HEK293 (cell line): ENCODE data around the gene MATN3.

Experiments used
- BCL11B ChIP-seq: fragments of 450-650 bp; formaldehyde crosslinking; IDR thresholded peaks from 2 replicates; pipeline ENCODE4 v1.5.1; 2016; ENCODE audit warnings: low read depth, missing biosample characterization, missing genetic modification characterization
- GLIS1 ChIP-seq: fragments of 450-650 bp; formaldehyde crosslinking; IDR thresholded peaks from 2 replicates; pipeline ENCODE4 v1.5.1; 2016; ENCODE audit warnings: missing biosample characterization, missing genetic modification characterization
- KLF1 ChIP-seq: fragments of 450-650 bp; formaldehyde crosslinking; IDR thresholded peaks from 2 replicates; pipeline ENCODE4 v1.5.1; 2016; ENCODE audit warnings: missing biosample characterization, missing genetic modification characterization
- KLF8 ChIP-seq: fragments of 450-650 bp; formaldehyde crosslinking; IDR thresholded peaks from 2 replicates; pipeline ENCODE4 v1.5.1; 2016; ENCODE audit warnings: missing biosample characterization, missing genetic modification characterization
- SCRT1 ChIP-seq: fragments of 450-650 bp; formaldehyde crosslinking; IDR thresholded peaks from 2 replicates; pipeline ENCODE4 v1.5.1; 2016; ENCODE audit warnings: missing biosample characterization, missing genetic modification characterization, borderline replicate concordance
- SP2 ChIP-seq: fragments of 450-650 bp; formaldehyde crosslinking; IDR thresholded peaks from 2 replicates; pipeline ENCODE4 v1.5.1; 2016; ENCODE audit warnings: missing biosample characterization, missing genetic modification characterization
- SP7 ChIP-seq: fragments of 450-650 bp; formaldehyde crosslinking; IDR thresholded peaks from 2 replicates; pipeline ENCODE4 v1.5.1; 2016; ENCODE audit warnings: missing biosample characterization, missing genetic modification characterization
- ZBTB8A ChIP-seq: fragments of 450-650 bp; formaldehyde crosslinking; IDR thresholded peaks from 2 replicates; pipeline ENCODE4 v1.5.1; 2016; ENCODE audit warnings: missing biosample characterization, missing genetic modification characterization
- ZNF24 ChIP-seq: fragments of 450-650 bp; formaldehyde crosslinking; IDR thresholded peaks from 2 replicates; pipeline ENCODE4 v1.5.1; 2016; ENCODE audit warnings: missing biosample characterization, missing genetic modification characterization
- ZNF335 ChIP-seq: fragments of 450-650 bp; formaldehyde crosslinking; conservative IDR thresholded peaks from 2 replicates; pipeline ENCODE4 v1.5.1; 2016; ENCODE audit warnings: missing biosample characterization, missing genetic modification characterization
- ZNF366 ChIP-seq: fragments of 450-650 bp; formaldehyde crosslinking; conservative IDR thresholded peaks from 2 replicates; pipeline ENCODE4 v1.5.1; 2016; ENCODE audit warnings: missing biosample characterization, missing genetic modification characterization
- ZNF529 ChIP-seq: fragments of 450-650 bp; formaldehyde crosslinking; IDR thresholded peaks from 2 replicates; pipeline ENCODE4 v1.5.1; 2017; ENCODE audit warnings: missing genetic modification characterization, missing biosample characterization; ENCODE audit not compliant: insufficient replicate concordance
- ZNF560 ChIP-seq: fragments of 450-650 bp; formaldehyde crosslinking; IDR thresholded peaks from 2 replicates; pipeline ENCODE4 v1.5.1; 2017; ENCODE audit warnings: missing biosample characterization, missing genetic modification characterization, borderline replicate concordance
- ZNF585B ChIP-seq: fragments of 450-650 bp; formaldehyde crosslinking; IDR thresholded peaks from 2 replicates; pipeline ENCODE4 v1.5.1; 2016; ENCODE audit warnings: missing biosample characterization, missing genetic modification characterization
- ZNF600 ChIP-seq: fragments of 450-650 bp; formaldehyde crosslinking; IDR thresholded peaks from 2 replicates; pipeline ENCODE4 v1.5.1; 2016; ENCODE audit warnings: missing biosample characterization, missing genetic modification characterization
- ZNF629 ChIP-seq: fragments of 450-650 bp; formaldehyde crosslinking; IDR thresholded peaks from 2 replicates; pipeline ENCODE4 v1.5.1; 2017; ENCODE audit warnings: missing biosample characterization, missing genetic modification characterization
- ZNF843 ChIP-seq: fragments of 450-650 bp; formaldehyde crosslinking; IDR thresholded peaks from 2 replicates; pipeline ENCODE4 v1.5.1; 2016; ENCODE audit warnings: missing biosample characterization, missing genetic modification characterization
- ZXDB ChIP-seq: fragments of 450-650 bp; formaldehyde crosslinking; IDR thresholded peaks from 2 replicates; pipeline ENCODE4 v1.5.1; 2016; ENCODE audit warnings: missing biosample characterization, missing genetic modification characterization
- TF ChIP-seq, protein P1 (sequence below): fragments of 450-650 bp; formaldehyde crosslinking; IDR thresholded peaks from 2 replicates; pipeline ENCODE4 v1.5.1; 2017; ENCODE audit warnings: missing biosample characterization, missing genetic modification characterization
- TF ChIP-seq, protein P2 (sequence below): fragments of 450-650 bp; formaldehyde crosslinking; IDR thresholded peaks from 2 replicates; pipeline ENCODE4 v1.5.1; 2016; ENCODE audit warnings: missing biosample characterization, missing genetic modification characterization
- TF ChIP-seq, protein P3 (sequence below): fragments of 450-650 bp; formaldehyde crosslinking; IDR thresholded peaks from 2 replicates; pipeline ENCODE4 v1.5.1; 2016; ENCODE audit warnings: missing biosample characterization, missing genetic modification characterization
- TF ChIP-seq, protein P4 (sequence below): fragments of 450-650 bp; formaldehyde crosslinking; IDR thresholded peaks from 2 replicates; pipeline ENCODE4 v1.5.1; 2016; ENCODE audit warnings: missing biosample characterization, missing genetic modification characterization
- TF ChIP-seq, protein P5 (sequence below): fragments of 450-650 bp; formaldehyde crosslinking; IDR thresholded peaks from 2 replicates; pipeline ENCODE4 v1.5.1; 2017; ENCODE audit warnings: missing biosample characterization, missing genetic modification characterization
- TF ChIP-seq, protein P6 (sequence below): fragments of 450-650 bp; formaldehyde crosslinking; IDR thresholded peaks from 2 replicates; pipeline ENCODE4 v1.5.1; 2017; ENCODE audit warnings: missing biosample characterization, missing genetic modification characterization
- TF ChIP-seq, protein P7 (sequence below): fragments of 450-650 bp; formaldehyde crosslinking; IDR thresholded peaks from 2 replicates; pipeline ENCODE4 v1.5.1; 2016; ENCODE audit warnings: missing biosample characterization, missing genetic modification characterization

Gene MATN3

DNA sequence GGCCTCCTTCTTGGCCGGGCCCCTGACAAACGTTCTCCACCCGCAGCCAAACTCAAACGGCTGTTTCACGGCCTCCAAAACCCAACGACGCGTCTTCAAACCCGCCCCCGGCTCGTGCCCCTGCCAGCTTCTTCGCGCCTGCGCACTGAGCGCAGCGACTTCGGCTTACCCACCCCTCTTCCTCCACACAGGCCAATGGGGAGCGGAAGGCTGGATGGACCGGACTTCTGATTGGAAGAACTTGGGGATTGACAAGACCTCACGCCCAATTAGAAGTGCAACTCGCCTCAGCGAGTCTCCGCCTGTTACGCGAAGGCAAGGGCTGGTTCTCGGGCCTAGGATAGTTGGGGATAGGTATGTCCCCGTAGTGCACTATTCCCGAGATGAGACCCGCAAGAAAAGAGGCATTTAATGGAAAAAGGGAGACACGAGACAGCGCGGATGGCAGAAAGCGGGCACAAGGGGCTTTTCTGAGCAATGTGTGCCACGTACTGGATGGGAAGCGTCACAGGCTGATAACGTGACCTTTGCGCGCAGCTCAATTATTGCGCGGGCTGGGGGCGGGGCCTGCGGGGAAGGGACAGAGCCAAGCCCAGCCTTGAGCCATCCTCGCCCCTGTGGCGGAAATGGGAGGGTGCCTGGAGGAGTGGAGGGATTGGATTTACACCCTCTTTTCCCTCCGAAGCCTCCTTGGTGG is 39.2 kb upstream of the MATN3 start, which contains the start of gene LAPTM4A (continued):
- TF ChIP-seq, protein P1, sequence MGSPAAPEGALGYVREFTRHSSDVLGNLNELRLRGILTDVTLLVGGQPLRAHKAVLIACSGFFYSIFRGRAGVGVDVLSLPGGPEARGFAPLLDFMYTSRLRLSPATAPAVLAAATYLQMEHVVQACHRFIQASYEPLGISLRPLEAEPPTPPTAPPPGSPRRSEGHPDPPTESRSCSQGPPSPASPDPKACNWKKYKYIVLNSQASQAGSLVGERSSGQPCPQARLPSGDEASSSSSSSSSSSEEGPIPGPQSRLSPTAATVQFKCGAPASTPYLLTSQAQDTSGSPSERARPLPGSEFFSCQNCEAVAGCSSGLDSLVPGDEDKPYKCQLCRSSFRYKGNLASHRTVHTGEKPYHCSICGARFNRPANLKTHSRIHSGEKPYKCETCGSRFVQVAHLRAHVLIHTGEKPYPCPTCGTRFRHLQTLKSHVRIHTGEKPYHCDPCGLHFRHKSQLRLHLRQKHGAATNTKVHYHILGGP (tag by site-specific recombination), result no peak
- TF ChIP-seq ZNF600 (tag by site-specific recombination) (peak; percentile 65), ZXDB (peak; percentile 96), SP7 (tag by site-specific recombination) (peak; percentile 74), ZNF560 (tag by site-specific recombination) (no peak), KLF1 (tag by site-specific recombination) (peak; percentile 27), KLF8 (tag by site-specific recombination) (peak; percentile 64; the same call in 1 of the 2 replicates), ZNF629 (tag by site-specific recombination) (peak; percentile 86), ZNF843 (tag by site-specific recombination) (0 out of 2 replicates have a peak, but pooled peaks have one; percentile 26), SCRT1 (tag by site-specific recombination) (peak; percentile 63; the same call in 1 of the 2 replicates), ZNF585B (tag by site-specific recombination) (no peak), ZNF24 (tag by site-specific recombination) (peak; percentile 58; the same call in 1 of the 2 replicates), ZNF335 (tag by site-specific recombination) (peak; percentile 90), GLIS1 (tag by site-specific recombination) (0 out of 2 replicates have a peak, but pooled peaks have one; percentile 5), SP2 (tag by site-specific recombination) (peak; percentile 92), BCL11B (peak; percentile 71; the same call in 1 of the 2 replicates), ZNF366 (tag by site-specific recombination) (peak; percentile 56), ZBTB8A (tag by site-specific recombination) (peak; percentile 63), ZNF529 (tag by site-specific recombination) (no peak)
- TF ChIP-seq, protein P2, sequence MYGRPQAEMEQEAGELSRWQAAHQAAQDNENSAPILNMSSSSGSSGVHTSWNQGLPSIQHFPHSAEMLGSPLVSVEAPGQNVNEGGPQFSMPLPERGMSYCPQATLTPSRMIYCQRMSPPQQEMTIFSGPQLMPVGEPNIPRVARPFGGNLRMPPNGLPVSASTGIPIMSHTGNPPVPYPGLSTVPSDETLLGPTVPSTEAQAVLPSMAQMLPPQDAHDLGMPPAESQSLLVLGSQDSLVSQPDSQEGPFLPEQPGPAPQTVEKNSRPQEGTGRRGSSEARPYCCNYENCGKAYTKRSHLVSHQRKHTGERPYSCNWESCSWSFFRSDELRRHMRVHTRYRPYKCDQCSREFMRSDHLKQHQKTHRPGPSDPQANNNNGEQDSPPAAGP (tag by site-specific recombination), result peak; percentile 69
- TF ChIP-seq, protein P3, sequence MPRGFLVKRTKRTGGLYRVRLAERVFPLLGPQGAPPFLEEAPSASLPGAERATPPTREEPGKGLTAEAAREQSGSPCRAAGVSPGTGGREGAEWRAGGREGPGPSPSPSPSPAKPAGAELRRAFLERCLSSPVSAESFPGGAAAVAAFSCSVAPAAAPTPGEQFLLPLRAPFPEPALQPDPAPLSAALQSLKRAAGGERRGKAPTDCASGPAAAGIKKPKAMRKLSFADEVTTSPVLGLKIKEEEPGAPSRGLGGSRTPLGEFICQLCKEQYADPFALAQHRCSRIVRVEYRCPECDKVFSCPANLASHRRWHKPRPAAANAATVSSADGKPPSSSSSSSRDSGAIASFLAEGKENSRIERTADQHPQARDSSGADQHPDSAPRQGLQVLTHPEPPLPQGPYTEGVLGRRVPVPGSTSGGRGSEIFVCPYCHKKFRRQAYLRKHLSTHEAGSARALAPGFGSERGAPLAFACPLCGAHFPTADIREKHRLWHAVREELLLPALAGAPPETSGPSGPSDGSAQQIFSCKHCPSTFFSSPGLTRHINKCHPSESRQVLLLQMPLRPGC (tag by site-specific recombination), result peak; percentile 53; the same call in 1 of the 2 replicates
- TF ChIP-seq, protein P4, sequence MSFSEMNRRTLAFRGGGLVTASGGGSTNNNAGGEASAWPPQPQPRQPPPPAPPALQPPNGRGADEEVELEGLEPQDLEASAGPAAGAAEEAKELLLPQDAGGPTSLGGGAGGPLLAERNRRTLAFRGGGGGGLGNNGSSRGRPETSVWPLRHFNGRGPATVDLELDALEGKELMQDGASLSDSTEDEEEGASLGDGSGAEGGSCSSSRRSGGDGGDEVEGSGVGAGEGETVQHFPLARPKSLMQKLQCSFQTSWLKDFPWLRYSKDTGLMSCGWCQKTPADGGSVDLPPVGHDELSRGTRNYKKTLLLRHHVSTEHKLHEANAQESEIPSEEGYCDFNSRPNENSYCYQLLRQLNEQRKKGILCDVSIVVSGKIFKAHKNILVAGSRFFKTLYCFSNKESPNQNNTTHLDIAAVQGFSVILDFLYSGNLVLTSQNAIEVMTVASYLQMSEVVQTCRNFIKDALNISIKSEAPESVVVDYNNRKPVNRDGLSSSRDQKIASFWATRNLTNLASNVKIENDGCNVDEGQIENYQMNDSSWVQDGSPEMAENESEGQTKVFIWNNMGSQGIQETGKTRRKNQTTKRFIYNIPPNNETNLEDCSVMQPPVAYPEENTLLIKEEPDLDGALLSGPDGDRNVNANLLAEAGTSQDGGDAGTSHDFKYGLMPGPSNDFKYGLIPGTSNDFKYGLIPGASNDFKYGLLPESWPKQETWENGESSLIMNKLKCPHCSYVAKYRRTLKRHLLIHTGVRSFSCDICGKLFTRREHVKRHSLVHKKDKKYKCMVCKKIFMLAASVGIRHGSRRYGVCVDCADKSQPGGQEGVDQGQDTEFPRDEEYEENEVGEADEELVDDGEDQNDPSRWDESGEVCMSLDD (tag by site-specific recombination), result no peak
- TF ChIP-seq, protein P5, sequence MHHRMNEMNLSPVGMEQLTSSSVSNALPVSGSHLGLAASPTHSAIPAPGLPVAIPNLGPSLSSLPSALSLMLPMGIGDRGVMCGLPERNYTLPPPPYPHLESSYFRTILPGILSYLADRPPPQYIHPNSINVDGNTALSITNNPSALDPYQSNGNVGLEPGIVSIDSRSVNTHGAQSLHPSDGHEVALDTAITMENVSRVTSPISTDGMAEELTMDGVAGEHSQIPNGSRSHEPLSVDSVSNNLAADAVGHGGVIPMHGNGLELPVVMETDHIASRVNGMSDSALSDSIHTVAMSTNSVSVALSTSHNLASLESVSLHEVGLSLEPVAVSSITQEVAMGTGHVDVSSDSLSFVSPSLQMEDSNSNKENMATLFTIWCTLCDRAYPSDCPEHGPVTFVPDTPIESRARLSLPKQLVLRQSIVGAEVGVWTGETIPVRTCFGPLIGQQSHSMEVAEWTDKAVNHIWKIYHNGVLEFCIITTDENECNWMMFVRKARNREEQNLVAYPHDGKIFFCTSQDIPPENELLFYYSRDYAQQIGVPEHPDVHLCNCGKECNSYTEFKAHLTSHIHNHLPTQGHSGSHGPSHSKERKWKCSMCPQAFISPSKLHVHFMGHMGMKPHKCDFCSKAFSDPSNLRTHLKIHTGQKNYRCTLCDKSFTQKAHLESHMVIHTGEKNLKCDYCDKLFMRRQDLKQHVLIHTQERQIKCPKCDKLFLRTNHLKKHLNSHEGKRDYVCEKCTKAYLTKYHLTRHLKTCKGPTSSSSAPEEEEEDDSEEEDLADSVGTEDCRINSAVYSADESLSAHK (tag by site-specific recombination), result peak; percentile 99
- TF ChIP-seq, protein P6, sequence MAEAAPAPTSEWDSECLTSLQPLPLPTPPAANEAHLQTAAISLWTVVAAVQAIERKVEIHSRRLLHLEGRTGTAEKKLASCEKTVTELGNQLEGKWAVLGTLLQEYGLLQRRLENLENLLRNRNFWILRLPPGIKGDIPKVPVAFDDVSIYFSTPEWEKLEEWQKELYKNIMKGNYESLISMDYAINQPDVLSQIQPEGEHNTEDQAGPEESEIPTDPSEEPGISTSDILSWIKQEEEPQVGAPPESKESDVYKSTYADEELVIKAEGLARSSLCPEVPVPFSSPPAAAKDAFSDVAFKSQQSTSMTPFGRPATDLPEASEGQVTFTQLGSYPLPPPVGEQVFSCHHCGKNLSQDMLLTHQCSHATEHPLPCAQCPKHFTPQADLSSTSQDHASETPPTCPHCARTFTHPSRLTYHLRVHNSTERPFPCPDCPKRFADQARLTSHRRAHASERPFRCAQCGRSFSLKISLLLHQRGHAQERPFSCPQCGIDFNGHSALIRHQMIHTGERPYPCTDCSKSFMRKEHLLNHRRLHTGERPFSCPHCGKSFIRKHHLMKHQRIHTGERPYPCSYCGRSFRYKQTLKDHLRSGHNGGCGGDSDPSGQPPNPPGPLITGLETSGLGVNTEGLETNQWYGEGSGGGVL (tag by site-specific recombination), result peak; percentile 90
- TF ChIP-seq, protein P7, sequence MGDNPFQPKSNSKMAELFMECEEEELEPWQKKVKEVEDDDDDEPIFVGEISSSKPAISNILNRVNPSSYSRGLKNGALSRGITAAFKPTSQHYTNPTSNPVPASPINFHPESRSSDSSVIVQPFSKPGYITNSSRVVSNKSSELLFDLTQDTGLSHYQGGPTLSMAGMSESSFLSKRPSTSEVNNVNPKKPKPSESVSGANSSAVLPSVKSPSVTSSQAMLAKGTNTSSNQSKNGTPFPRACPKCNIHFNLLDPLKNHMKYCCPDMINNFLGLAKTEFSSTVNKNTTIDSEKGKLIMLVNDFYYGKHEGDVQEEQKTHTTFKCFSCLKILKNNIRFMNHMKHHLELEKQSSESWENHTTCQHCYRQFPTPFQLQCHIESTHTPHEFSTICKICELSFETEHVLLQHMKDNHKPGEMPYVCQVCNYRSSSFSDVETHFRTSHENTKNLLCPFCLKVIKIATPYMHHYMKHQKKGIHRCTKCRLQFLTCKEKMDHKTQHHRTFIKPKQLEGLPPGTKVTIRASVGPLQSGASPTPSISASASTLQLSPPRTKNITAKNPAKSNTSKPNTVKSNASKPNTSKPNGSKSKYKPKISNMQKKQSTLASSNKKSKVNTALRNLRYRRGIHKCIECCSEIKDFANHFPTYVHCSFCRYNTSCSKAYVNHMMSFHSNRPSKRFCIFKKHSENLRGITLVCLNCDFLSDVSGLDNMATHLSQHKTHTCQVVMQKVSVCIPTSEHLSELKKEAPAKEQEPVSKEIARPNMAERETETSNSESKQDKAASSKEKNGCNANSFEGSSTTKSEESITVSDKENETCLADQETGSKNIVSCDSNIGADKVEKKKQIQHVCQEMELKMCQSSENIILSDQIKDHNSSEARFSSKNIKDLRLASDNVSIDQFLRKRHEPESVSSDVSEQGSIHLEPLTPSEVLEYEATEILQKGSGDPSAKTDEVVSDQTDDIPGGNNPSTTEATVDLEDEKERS (tag by site-specific recombination), result no peak
